Astrocyte of the spinal cord (primary cell): ENCODE data around the gene DDX25.

ENCODE experiments used
- DNase-seq: peaks from one replicate; pipeline ENCODE4 v3.0.0; 2011; ENCODE audit warnings: low read depth, low spot score
- H3K4me3 ChIP-seq: 2 replicates; pipeline ENCODE4 v1.5.1; 2011; ENCODE audit warnings: low read depth, mild to moderate bottlenecking, low read length, moderate library complexity
- CTCF ChIP-seq: IDR thresholded peaks from 2 replicates; pipeline ENCODE4 v1.5.1; 2012; ENCODE audit warnings: low read depth, mild to moderate bottlenecking, low read length, inconsistent platforms
- in situ Hi-C: cut with HindIII; loops from 2 replicates; pipeline ENCODE4 v1.10.0; 2017; ENCODE audit warnings: low sequenced_read_pairs

DDX25 gene

GRCh38 chr11:125950178-125950490 is 45.8 kb downstream of the DDX25 start:
- DNase-seq: no peak
- TF ChIP-seq CTCF: no peak
- H3K4me3 ChIP-seq: no peak overlapping the region
- in situ Hi-C loops: no loop called here

GRCh38 chr11:125950696-125951651 is 46.7 kb downstream of the DDX25 start:
- in situ Hi-C loops: no loop called here
- TF ChIP-seq CTCF: no peak
- no peak for DNase-seq
- no peak overlapping the region for H3K4me3 ChIP-seq

GRCh38 chr11:125951731-125952130 is 47.4 kb downstream of the DDX25 start:
- in situ Hi-C loops: no loop called here
- TF ChIP-seq CTCF: no peak
- no peak for DNase-seq
- no peak overlapping the region for H3K4me3 ChIP-seq

- DNase-seq: no peak
- no peak overlapping the region for H3K4me3 ChIP-seq
- no peak for TF ChIP-seq CTCF
- in situ Hi-C loops: no loop called here
Measured at GRCh38 chr11:125952559-125952958, 48.3 kb downstream of the DDX25 start.

GRCh38 chr11:125952973-125953372 is 48.7 kb downstream of the DDX25 start:
- in situ Hi-C loops: no loop called here
- no peak for TF ChIP-seq CTCF
- H3K4me3 ChIP-seq: no peak overlapping the region
- no peak for DNase-seq

- H3K4me3 ChIP-seq: no peak overlapping the region
- no peak for DNase-seq
- in situ Hi-C loops: no loop called here
- TF ChIP-seq CTCF: no peak
Measured at GRCh38 chr11:125953401-125953935, 49.2 kb downstream of the DDX25 start.
